ENCODE results near the gene DGKQ. TPM values are rescaled to one million over a fixed set of nuclear protein-coding genes. Genes with fewer than 3 reads are reported as not detected.

DGKQ gene
- total and polyA plus RNA-seq, 2 of the 13 experiments (the other 11 are each of a cell fraction or from before 2014, with no cell fraction given), result 4.5 to 7.2 TPM

DNA sequence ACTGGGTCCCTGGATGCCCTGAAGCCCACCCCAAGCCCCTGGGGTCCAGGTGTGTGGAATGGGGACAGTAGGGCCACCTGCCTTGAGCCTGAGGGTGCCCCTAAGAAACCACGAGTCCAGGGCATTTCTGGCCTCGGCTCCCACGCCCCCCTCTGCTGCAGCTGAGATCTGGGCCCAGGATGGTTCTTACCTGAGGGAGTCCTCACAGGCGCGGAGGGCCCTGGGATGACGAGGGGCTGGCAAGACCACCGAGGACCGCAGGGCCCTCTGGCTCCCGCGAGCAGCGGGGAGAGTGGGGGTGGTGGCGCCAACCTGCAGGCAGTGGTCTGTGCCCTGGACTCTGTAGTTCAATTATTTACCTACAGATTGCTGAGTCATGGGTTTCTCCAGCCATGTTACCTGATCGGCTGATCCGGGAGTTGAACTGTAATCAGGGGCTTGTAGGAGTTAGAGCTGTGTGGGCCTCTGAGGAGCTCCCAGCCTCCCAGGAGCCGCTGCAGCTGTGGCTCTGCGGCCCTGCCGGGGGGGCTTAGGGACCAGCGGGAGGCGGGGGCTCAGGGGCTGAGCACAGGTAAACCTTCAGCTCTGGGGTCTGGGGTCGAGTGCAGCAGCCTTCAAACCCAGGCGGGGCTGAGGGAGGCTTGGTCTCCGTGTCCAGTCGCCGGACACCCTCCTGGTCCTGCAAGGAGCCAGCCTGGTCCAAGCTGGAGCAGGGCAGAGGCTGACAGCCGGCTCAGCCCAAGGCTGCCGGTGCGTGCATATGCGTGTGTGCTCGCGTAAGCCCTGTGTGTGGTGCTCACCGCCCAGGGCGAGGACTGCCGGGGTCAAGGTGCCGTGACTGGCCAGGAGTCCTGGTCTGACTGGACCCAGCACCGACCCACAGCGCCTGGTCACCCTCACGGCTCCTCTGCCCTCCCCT lies 20.0 kb upstream of the DGKQ start, which contains the start of gene SLC26A1 (continued):
- TF ChIP-seq SRY (CRISPR knock-in tag; IDR thresholded peaks at IDR 0.05), result no peak
- TF ChIP-seq U2AF1 (optimal IDR thresholded peaks at IDR 0.05; ENCODE audit: low read depth, low read length), result no peak
- TF ChIP-seq ZNF3 (CRISPR knock-in tag; IDR thresholded peaks at IDR 0.05), result no peak
- TF ChIP-seq RELA (CRISPR knock-in tag; IDR thresholded peaks at IDR 0.05), result no peak
- TF ChIP-seq TOPORS (CRISPR knock-in tag; IDR thresholded peaks at IDR 0.05), result peak; percentile 44; the same call in 1 of the 2 replicates
- peak; percentile 15; the same call in 1 of the 2 replicates for TF ChIP-seq GATAD1 (CRISPR knock-in tag; IDR thresholded peaks at IDR 0.05)
- peak; percentile 75; the same call in 1 of the 2 replicates for TF ChIP-seq ZNF274 (CRISPR knock-in tag; IDR thresholded peaks at IDR 0.05)
- TF ChIP-seq CCDC6 (CRISPR knock-in tag; IDR thresholded peaks at IDR 0.05), result peak; percentile 5
- TF ChIP-seq FOXA3 (CRISPR knock-in tag; IDR thresholded peaks at IDR 0.05), result peak; percentile 68
- no peak; the same call in none of the 2 replicates for TF ChIP-seq HDAC1 (CRISPR knock-in tag; IDR thresholded peaks at IDR 0.05)
- no peak for TF ChIP-seq GPBP1L1 (CRISPR knock-in tag; IDR thresholded peaks at IDR 0.05)
- no peak; the same call in 1 of the 2 replicates for TF ChIP-seq ZNF800 (CRISPR knock-in tag; IDR thresholded peaks at IDR 0.05)
- TF ChIP-seq SETDB1 (CRISPR knock-in tag; IDR thresholded peaks at IDR 0.05; ENCODE audit: borderline replicate concordance), result no peak
- no peak for TF ChIP-seq ZNF143 (CRISPR knock-in tag; IDR thresholded peaks at IDR 0.05)
- TF ChIP-seq CC2D1A (CRISPR knock-in tag; IDR thresholded peaks at IDR 0.05), result no peak
- no peak for TF ChIP-seq RBM39 (IDR thresholded peaks at IDR 0.05; ENCODE audit: low read depth, low read length, poor library complexity, severe bottlenecking)
- no peak for TF ChIP-seq NFRKB (IDR thresholded peaks at IDR 0.05)
- 0 out of 2 replicates have a peak, but pooled peaks have one; percentile 24 for TF ChIP-seq ZNF503 (CRISPR knock-in tag; IDR thresholded peaks at IDR 0.05)
- TF ChIP-seq TGIF2 (CRISPR knock-in tag; IDR thresholded peaks at IDR 0.05), result no peak
- no peak; the same call in 1 of the 2 replicates for TF ChIP-seq ZNF225 (CRISPR knock-in tag; IDR thresholded peaks at IDR 0.05)
- no peak for TF ChIP-seq ZNF251 (CRISPR knock-in tag; IDR thresholded peaks at IDR 0.05)
- peak; percentile 16; the same call in 1 of the 2 replicates for TF ChIP-seq PHF20 (CRISPR knock-in tag; IDR thresholded peaks at IDR 0.05)
- TF ChIP-seq, protein P1, sequence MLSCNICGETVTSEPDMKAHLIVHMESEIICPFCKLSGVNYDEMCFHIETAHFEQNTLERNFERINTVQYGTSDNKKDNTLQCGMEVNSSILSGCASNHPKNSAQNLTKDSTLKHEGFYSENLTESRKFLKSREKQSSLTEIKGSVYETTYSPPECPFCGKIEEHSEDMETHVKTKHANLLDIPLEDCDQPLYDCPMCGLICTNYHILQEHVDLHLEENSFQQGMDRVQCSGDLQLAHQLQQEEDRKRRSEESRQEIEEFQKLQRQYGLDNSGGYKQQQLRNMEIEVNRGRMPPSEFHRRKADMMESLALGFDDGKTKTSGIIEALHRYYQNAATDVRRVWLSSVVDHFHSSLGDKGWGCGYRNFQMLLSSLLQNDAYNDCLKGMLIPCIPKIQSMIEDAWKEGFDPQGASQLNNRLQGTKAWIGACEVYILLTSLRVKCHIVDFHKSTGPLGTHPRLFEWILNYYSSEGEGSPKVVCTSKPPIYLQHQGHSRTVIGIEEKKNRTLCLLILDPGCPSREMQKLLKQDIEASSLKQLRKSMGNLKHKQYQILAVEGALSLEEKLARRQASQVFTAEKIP (CRISPR knock-in tag; IDR thresholded peaks at IDR 0.05; ENCODE audit: borderline replicate concordance), result no peak
- TF ChIP-seq NFE2 (CRISPR knock-in tag; IDR thresholded peaks at IDR 0.05), result peak; percentile 90
